ENCODE measurements around the gene ELMO2.

The ELMO2 gene

GRCh38 chr20:46366826-46367225 is 39.6 kb downstream of the ELMO2 start:
- DNase-seq = no peak

- DNase-seq = no peak
Observed at GRCh38 chr20:46365487-46366220, 40.8 kb downstream of the ELMO2 start.

GRCh38 chr20:46364670-46365486 is 41.5 kb downstream of the ELMO2 start:
- DNase-seq = no peak

GRCh38 chr20:46363874-46364669 is 42.3 kb downstream of the ELMO2 start:
- peak; percentile 95 for DNase-seq

GRCh38 chr20:46362921-46363867 is 43.2 kb downstream of the ELMO2 start:
- no peak for DNase-seq

GRCh38 chr20:46361811-46362210 is 44.6 kb downstream of the ELMO2 start:
- no peak for DNase-seq

- peak; percentile 58 for DNase-seq
Observed at GRCh38 chr20:46361381-46361780, 45.0 kb downstream of the ELMO2 start.

- peak; percentile 64 for DNase-seq
Observed at GRCh38 chr20:46359233-46359751, 47.1 kb downstream of the ELMO2 start.

GRCh38 chr20:46358346-46359058 is 47.9 kb downstream of the ELMO2 start:
- DNase-seq = no peak

GRCh38 chr20:46357030-46357514 is 49.3 kb downstream of the ELMO2 start:
- peak; percentile 49 for DNase-seq

GRCh38 chr20:46356195-46357029 is 50.0 kb downstream of the ELMO2 start:
- no peak for DNase-seq

GRCh38 chr20:46355778-46356177 is 50.6 kb downstream of the ELMO2 start:
- no peak for DNase-seq

- no peak for DNase-seq
Observed at GRCh38 chr20:46354920-46355654, 51.3 kb downstream of the ELMO2 start.

- DNase-seq = no peak
Observed at GRCh38 chr20:46354207-46354555, 52.2 kb downstream of the ELMO2 start.

GRCh38 chr20:46353500-46354206 is 52.8 kb downstream of the ELMO2 start:
- DNase-seq = no peak

GRCh38 chr20:46352370-46352938 is 54.0 kb downstream of the ELMO2 start:
- DNase-seq = no peak

GRCh38 chr20:46351357-46352058 is 54.9 kb downstream of the ELMO2 start:
- DNase-seq = no peak

- DNase-seq = no peak
Observed at GRCh38 chr20:46350986-46351267, 55.5 kb downstream of the ELMO2 start.
